Astrocyte of the spinal cord (primary cell): Measurements from ENCODE around the gene UCK1.

Experiments used
- DNase-seq: peaks from one replicate; pipeline ENCODE4 v3.0.0; 2011; ENCODE audit warnings: low read depth, low spot score
- H3K4me3 ChIP-seq: 2 replicates; pipeline ENCODE4 v1.5.1; 2011; ENCODE audit warnings: low read depth, mild to moderate bottlenecking, low read length, moderate library complexity
- in situ Hi-C: cut with HindIII; loops from 2 replicates; pipeline ENCODE4 v1.10.0; 2017; ENCODE audit warnings: low sequenced_read_pairs
- TF ChIP-seq, protein P1 (sequence below): IDR thresholded peaks from 2 replicates; pipeline ENCODE4 v1.5.1; 2012; ENCODE audit warnings: low read depth, mild to moderate bottlenecking, low read length, inconsistent platforms

The UCK1 gene

DNA sequence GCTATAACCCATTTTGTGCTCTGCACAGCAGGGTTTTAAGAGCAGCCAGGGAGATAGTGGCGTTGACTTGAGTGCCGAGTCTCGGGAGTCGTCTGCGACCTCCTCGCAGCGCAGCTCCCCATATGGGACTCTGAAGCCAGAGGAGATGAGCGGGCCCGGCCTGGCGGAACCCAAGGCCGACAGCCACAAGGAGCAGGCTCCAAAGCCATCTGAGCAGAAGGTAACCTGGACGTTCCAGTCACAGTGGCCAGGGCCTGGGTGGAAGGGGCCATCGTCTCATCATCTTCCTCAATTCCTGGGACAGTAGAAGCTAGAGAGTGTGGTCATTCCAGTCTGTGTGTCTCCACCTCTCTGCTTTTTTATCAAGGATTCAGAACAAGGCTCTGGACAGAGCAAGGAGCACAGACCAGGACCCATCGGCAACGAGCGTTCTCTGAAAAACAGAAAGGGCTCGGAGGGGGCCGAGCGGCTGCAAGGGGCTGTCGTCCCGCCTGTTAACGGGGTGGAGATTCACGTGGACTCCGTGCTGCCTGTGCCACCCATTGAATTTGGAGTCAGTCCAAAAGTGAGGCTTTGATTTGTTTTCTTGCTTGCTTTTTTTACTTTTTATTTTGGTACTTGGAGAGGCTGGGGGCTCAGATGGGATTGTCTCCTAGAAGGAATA is 48.6 kb downstream of the UCK1 start:
- TF ChIP-seq, protein P1, sequence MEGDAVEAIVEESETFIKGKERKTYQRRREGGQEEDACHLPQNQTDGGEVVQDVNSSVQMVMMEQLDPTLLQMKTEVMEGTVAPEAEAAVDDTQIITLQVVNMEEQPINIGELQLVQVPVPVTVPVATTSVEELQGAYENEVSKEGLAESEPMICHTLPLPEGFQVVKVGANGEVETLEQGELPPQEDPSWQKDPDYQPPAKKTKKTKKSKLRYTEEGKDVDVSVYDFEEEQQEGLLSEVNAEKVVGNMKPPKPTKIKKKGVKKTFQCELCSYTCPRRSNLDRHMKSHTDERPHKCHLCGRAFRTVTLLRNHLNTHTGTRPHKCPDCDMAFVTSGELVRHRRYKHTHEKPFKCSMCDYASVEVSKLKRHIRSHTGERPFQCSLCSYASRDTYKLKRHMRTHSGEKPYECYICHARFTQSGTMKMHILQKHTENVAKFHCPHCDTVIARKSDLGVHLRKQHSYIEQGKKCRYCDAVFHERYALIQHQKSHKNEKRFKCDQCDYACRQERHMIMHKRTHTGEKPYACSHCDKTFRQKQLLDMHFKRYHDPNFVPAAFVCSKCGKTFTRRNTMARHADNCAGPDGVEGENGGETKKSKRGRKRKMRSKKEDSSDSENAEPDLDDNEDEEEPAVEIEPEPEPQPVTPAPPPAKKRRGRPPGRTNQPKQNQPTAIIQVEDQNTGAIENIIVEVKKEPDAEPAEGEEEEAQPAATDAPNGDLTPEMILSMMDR = no peak
- H3K4me3 ChIP-seq = no peak overlapping the region
- no peak for DNase-seq
- in situ Hi-C loops = no loop called here

DNA sequence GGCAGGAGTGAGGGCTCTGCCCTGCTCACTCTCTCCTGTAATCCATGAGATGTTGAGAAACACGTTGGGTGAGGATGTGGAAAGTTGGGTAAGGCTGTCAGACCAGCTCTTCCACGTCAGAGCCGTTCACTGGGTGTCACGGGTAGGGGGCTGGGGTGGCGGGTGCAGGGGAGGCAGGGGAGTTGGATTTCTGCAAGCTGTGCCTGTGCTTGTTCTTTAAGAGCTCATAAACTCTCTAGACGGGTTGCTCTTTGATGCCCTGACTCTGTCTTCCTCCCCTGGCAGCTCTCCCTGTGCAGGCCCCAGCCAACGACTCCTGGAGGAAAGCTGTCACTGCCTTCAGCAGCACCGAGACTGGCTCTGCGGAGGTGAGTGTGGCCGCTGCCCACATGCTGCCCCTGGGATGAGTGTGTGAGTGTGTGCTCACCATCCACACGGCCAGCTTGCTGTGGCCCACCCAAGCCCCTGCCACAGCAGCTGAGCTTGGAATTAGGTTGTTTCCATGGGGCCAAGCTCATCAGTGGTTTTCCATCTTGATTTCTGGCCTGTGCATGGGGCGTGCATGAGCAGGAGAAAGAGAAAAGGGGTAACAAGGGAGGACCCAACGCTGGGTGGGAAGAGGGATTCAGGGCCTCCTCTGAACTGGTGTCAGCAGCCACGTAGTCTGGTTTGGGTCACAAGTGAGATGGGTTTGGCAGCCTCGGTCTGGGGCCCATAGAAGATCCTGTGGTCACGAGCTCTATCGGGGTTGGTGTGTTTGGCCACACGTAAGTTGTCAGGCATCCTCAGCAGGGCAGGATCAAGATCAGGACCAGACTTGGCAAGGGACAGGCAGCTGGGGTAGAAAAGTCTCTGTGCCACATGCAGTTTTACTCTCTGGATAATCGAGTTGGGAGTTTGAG is 49.4 kb downstream of the UCK1 start:
- no peak overlapping the region for H3K4me3 ChIP-seq
- in situ Hi-C loops = no loop called here
- TF ChIP-seq, protein P1 = no peak
- no peak for DNase-seq

DNA sequence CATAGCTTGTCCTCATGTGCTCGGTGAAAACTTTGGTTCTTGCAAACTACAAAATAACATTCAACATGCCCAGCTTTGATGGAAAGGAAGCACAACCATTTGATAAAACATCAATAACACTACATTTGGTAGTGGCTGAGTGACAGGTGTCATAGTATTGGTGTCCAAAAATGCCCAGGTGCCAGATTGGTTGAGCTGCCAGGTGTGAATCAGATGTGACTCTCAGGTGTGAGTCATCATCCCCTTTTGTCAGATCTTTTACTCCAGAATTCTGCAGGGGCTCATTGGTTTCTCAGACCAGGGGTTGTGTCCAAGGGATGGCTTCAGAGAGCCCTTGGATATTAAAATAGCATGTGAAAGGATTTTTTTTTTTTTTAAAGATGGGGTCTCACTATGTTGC is 50.8 kb downstream of the UCK1 start:
- in situ Hi-C loops = no loop called here
- TF ChIP-seq, protein P1 = no peak
- H3K4me3 ChIP-seq = no peak overlapping the region
- no peak for DNase-seq

DNA sequence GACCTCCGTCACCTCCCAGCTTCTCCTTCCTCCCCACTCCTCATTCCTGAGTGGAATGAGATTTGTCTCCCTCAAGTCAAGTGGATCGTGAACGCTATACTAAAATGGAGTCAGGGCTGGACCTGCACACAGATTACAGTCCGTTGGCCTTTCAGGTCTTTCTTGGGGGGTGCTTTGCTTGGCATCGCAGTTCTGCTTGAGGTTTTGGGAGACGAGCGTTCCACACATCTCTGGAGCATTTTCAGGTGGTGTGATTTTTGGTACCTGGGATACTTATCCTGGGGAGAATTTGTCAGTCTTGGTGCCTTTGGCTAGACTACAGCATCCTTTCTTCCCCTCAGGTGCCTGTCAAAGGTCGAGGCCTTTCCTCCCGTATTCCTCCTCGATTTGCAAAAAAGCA is 52.2 kb downstream of the UCK1 start:
- TF ChIP-seq, protein P1 = no peak
- DNase-seq = no peak
- in situ Hi-C loops = no loop called here
- H3K4me3 ChIP-seq = no peak overlapping the region

DNA sequence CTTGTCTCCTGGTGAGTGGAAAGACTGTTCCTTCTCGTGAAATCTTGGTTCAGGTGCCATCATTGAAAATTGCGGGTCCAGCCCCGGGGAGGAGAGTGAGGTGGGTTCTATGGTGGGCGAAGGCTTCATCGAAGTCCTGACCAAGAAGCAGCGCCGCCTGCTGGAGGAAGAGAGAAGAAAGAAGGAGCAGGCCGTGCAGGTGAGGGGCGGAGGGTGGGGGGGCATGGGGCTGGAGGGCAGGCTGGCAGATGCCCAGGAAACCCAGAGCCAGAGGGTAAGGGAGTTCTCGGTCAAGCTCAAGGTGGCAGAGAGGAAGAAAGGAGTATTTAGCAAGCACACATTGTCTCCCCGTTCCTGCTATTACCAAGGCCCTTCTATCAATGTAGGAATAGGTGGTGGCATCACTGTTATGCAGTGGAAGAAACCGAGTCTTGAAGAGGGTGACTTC is 52.6 kb downstream of the UCK1 start:
- peak; percentile 26 for DNase-seq
- H3K4me3 ChIP-seq = no peak overlapping the region
- TF ChIP-seq, protein P1 = peak; percentile 62
- in situ Hi-C loops = no loop called here

DNA sequence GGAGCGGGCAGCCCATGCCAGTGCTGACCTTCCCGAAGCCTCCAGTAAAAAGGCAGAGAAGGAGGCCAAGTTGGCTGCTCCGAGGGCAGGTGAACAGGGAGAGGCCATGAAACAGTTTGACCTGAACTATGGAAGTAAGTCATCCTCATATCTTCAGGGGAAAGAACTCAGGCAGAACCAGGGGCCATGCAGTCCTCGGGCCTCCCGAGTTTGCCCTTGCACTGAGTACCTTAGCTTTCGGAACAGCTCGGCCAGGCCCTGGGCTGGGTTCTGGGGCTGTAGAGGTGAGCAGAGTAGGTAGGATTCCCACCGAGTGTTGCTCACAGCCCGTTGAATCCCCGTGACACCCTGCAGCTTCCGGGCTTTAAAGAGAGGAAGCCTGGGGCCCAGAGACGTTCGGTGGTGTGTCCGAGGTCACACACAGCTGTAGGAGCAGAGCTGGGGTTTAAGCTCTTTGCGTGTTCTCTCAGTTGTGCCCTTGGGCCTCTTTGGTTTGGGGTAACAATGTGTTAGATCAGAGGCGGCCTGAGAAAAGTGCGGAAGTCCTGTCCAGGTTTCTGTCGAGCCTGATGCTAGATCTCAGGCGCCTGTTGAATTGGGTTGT is 53.1 kb downstream of the UCK1 start:
- no peak overlapping the region for H3K4me3 ChIP-seq
- in situ Hi-C loops = no loop called here
- TF ChIP-seq, protein P1 = no peak
- DNase-seq = no peak
